Mucosa of gallbladder (tissue), 1 donor: Measurements from ENCODE around the gene TUBB4B. TPM values are rescaled to one million over a fixed set of nuclear protein-coding genes. Genes with fewer than 3 reads are reported as not detected.

Source experiments
- DNase-seq: peaks from one replicate; pipeline ENCODE4 v3.0.0-alpha.2; 2020; ENCODE audit warnings: low spot score
- total RNA-seq: library from RNA; stranded (reverse); gene quantifications from one replicate; pipeline ENCODE4 v1.2.1, GENCODE V29; 2021
- donor health status: DM: no; HTN: no; CAD: no.

Gene TUBB4B
- total RNA-seq, 1 donor from 2014 or later: 296 TPM

DNA sequence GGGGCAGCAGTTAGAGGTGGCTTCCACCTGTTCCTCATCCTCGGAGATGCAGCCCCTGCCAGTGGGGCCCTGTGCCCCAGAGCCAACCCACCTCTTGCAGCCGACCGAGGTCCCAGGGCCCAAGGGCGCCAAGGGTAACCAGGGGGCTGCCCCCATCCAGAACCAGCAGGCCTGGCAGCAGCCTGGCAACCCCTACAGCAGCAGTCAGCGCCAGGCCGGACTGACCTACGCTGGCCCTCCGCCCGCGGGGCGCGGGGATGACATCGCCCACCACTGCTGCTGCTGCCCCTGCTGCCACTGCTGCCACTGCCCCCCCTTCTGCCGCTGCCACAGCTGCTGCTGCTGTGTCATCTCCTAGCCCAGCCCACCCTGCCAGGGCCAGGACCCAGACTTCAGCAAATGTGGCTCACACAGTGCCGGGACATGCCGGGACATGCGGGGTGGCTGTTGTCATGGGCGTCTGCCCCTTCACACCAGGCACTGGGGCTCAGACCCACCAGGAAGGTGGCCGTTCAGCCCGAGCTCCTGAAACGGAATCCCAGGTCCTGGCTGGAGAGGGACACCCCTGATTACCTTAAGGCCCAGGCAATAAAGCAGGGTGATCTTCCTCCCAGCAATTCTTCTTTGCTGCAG, 15.3 kb upstream of the TUBB4B start:
- DNase-seq: no peak

DNA sequence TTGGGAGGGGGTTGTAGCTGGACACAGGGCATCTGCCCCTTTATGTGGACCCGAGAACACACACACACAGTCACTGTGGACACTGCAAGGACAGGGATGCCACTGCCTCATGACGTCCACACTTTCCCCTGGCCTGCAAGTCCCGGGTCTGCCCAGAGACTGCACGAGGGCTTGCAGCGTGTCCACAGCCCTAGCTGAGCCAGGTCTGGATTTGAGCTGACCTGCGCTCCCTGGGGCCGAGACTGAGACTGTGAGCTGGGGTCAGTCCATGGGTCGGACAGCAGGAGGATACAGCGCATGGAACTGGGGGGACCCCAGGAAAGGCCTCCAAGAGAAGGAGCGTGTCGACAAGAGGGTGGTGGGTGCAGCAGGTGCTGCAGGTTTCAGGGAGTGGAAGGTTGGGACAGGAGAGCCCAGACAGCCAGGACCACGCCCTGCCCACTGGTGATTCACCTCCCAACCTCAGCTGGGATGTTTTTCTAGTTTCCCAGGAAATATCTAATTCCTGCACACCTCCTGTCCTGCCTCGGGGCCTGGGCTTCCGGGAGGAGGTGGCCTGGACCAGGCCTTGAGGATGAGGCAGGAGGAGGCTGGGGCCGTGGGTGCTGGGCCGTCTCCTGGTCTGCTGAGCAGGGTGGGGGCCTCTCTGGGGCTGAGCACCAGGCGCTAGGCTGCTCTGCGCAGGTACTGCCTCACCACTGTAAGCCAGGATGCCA, 14.6 kb upstream of the TUBB4B start:
- no peak for DNase-seq

DNA sequence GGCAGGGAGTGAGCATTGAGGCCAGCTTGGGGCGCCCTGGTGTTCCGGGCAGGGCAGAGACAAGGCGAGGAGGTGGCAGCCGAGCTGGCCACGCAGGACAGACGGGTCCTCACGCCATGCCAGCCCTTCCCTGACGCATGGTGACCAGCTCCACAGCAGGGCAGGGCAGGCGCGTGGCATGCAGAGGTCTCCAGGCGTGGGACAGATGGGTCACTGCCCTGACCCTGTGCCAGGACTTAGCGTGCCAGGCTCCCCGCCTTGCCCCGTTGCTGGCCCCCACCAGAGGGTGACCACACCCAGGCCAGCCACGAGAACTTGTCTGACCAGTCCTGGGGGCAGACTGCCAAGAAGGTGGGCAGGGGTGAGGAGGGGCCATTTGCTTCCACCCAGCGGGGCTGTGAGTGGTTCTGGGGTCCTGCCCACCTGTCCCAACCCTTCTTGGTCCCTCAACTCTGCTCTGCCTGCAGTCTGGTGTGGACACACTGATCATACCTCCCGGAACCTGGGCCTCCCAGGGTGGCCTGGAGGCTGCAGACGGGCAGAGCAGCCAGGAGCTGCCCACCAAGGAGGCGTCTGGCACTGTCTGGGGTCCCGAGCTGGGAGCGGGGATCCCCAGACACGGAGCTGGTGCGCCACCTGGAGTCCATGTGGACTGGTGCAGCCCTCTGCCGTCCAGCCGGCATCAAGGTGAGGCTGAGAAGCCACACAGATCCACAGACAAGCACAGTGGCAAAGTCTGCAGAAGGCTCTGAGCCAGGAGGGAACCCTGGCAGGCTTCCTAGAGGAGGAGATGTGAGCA, 13.8 kb upstream of the TUBB4B start, which contains the start of gene RNF224:
Gene RNF224 (plus strand): TSS at position 449 of the 799 bp plus-strand sequence. CDS start 834 bp downstream, outside the sequence.
- peak; percentile 85 for DNase-seq

- no peak for DNase-seq
These were observed 13.1 kb upstream of the TUBB4B start for GRCh38 chr9:137227853-137228505.

DNA sequence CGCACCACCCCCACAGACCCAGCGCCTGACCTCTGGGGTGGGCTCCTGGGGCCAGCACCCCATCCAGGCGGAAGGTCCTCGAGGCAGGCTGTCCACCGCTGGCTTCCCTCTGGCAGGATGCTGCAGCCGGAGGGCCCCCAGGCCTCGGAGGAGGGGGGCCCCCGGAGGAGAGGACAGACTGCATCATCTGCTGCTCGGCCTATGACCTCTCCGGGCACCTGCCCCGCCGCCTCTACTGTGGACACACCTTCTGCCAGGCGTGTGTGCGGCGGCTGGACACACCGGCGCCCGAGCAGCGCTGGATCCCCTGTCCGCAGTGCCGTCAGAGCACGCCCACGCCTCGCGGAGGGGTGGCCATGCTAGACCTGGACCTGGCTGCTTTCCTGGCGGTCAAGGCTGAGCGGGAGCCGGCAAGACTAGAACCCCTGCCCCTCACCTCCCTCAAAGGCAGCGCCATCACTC, 12.6 kb upstream of the TUBB4B start:
- no peak for DNase-seq

DNA sequence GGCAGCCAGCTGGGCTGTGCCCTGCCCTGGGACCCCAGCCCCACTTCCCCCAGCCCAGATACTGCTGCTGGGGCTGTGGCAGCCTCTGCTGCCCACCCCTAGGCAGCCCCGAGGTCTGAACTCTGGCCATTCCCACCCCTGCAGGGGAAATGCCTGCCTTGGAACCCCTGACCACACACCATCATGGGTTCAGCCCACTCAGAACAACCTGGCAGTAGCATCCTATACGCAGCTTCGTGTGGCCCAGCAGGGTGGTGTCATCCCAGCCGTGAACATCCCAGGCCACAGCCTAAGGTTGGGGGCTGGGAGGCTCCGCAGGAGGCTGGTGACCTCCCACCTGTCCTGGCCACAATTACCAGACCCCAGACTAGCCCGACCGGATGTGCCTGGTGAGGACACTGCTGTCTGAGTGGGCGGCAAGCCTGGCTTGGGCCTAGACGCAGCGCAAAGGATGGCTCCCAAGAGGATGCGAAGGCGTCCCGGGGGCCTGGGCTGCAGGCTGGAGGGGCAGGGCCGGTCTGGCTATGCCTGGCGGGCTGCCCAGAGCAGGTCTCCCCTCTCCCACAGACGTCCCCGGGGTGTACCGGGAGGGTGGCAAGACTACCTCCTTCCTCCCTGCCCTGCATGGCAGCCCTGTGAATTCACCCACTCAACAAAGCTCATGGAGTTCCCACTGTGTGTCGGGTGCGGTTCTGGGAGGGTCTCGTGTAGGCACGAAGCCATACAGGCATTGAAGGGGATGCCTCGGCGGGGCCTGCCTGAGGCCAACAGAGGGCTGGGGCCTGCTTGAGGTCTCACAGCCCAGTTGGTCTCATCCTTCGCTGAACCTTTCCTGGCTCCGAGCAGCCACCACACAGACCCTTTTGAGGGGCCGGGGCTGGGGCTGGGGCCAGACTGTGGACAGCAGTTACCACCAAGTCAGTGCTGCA, 11.9 kb upstream of the TUBB4B start:
- no peak for DNase-seq

GRCh38 chr9:137229903-137230704, 11.0 kb upstream of the TUBB4B start:
- DNase-seq: no peak

- no peak for DNase-seq
These were observed 10.2 kb upstream of the TUBB4B start, which contains the start of gene SLC34A3 for GRCh38 chr9:137230705-137231371. SLC34A3 (plus strand) TSS chr9:137230901; CDS start chr9:137231703, 802 bp downstream.

GRCh38 chr9:137231372-137232039, 9.6 kb upstream of the TUBB4B start:
- no peak for DNase-seq

DNA sequence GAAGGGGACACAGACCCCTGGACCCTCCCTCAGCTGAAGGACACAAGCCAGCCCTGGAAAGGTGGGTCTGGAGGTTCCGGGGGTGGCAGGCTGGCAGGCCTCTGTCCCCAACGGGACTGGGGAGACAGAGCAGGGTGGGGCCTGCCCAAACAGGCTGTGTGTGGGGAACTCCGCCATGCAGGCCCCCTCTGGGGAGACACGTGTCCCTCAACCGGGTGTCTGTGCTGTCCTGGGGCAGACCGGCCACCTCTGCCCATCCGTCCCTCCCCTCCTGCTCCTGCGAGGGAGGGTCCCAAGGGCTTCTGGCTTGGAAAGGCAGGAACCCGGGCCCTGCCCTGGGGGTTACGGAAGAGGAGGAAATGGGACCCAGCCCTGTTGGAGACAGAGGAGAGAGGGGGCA, 9.0 kb upstream of the TUBB4B start:
- no peak for DNase-seq

DNA sequence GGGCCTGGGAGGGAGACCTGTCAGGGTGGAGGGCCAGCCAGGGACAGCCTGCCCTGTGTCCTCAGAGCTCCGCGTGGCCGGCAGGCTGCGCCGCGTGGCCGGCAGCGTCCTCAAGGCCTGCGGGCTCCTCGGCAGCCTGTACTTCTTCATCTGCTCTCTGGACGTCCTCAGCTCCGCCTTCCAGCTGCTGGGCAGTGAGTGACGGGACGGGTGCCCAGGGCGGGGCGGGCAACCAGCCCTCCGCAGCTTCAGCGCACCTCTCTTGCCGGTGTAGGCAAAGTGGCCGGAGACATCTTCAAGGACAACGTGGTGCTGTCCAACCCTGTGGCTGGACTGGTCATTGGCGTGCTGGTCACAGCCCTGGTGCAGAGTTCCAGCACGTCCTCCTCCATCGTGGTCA, 8.6 kb upstream of the TUBB4B start:
- DNase-seq: no peak

GRCh38 chr9:137233143-137233980, 7.7 kb upstream of the TUBB4B start:
- no peak for DNase-seq

DNA sequence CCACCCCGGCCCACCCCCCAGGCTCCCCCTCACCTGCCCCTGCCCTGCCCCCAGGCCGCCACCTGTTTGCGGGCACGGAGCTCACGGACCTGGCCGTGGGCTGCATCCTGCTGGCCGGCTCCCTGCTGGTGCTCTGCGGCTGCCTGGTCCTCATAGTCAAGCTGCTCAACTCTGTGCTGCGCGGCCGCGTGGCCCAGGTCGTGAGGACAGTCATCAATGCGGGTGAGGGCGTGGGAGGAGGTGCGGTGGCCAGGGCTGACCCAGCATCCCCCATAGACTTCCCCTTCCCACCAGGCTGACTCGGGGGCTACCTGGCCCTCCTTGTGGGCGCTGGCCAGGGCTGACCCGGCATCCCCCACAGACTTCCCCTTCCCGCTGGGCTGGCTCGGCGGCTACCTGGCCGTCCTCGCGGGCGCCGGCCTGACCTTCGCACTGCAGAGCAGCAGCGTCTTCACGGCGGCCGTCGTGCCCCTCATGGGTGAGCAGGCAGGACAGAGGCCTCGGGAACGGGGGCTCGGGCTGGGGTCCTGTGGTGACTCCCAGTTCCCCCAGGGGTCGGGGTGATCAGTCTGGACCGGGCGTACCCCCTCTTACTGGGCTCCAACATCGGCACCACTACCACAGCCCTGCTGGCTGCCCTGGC, 6.9 kb upstream of the TUBB4B start:
- no peak for DNase-seq

DNA sequence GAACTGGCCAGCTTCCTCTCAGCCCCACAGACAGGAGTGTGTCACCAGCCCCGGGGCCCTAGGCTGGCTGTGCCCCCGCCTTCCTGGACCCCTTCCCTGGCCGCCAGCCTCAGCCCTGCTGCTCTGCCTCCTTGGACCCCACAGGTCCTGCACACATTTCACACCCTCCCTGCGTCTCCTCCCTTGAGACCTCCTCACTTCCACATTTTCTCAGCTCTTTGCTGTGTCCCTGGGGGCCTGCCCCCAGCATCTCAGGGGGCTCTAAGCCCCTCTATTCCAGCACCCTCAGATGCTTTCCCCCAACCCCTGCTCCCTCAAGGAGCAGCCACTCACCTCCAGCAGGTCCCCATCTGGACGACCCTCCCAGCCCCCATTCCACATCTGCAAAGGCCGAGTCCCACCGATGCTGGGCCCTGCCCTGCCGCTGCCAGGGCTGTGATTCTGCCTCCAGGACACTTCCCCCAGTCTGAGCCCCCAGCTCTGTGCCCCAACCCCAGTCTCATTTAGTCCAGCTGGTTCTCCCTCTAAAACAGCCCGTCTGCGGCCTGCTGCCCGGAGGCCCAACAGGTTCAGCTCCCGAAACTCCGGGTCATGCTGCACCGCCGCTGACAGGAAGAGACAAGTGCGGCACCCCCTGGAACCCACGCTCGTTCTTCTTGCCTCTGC, 6.2 kb upstream of the TUBB4B start:
- no peak for DNase-seq

DNA sequence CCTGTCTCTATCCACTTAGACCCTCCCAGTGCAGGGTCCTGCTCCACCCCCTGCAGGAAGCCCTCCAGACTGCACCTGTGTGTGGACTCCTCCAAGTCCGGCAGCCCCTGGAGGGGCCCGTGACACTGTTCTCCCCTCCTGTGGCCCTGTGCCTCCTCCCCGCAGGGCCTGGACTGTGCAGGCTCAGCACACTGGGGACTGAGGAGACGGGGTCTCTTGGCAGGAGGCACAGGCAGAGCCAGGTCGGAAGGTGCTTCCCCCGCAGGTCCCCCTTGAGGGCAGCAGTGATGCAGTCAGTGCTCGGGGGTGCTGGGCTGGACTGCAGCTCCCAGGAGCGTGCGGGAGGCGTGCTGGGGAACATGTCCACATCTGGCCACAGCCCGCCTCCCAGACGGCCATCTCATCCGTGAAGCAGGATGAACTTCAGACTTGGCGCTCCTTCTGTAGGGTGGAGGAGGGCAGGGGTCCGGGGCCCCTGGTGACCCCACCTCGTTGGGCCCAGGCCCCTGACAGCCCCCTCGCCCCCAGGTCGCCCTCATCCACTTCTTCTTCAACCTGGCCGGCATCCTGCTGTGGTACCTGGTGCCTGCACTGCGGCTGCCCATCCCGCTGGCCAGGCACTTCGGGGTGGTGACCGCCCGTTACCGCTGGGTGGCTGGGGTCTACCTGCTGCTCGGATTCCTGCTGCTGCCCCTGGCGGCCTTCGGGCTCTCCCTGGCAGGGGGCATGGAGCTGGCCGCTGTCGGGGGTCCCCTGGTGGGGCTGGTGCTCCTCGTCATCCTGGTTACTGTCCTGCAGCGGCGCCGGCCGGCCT, 5.5 kb upstream of the TUBB4B start:
- no peak for DNase-seq
